CD4-positive, alpha-beta T cell (primary cell): Measurements from ENCODE around the gene RNF213. TPM values are rescaled to one million over a fixed set of nuclear protein-coding genes. Genes with fewer than 3 reads are reported as not detected.

ENCODE experiments used
- ATAC-seq: fragments of 200-7000 bp; cut with Tn5 transposase; one replicate; pipeline ENCODE4 v1.10.0; 2022; ENCODE audit warnings: mild to moderate bottlenecking; ENCODE audit not compliant: poor library complexity
- CTCF ChIA-PET: fragments of 350-600 bp; sonication (Branson Sonifier 250); formaldehyde crosslinking; loops from one replicate; lab custom pipeline; 2021; ENCODE audit warnings: antibody characterized with exemption, inconsistent platforms; lab: Charles Lee
- POLR2A ChIA-PET: fragments of 350-600 bp; sonication (Branson Sonifier 250); formaldehyde crosslinking; loops from one replicate; lab custom pipeline; 2021; ENCODE audit warnings: antibody characterized with exemption, inconsistent platforms; lab: Charles Lee
- DNase-seq, 14 experiments: peaks; one replicate each; pipeline ENCODE4 v3.0.0-alpha.2; 2013 to 2020; ENCODE audit warnings: mixed read lengths in 2 of 14
- H3K27ac ChIP-seq, 2 donors: one replicate each; pipeline versions ENCODE4 v1.5.1 to v1.7.0; 2013; ENCODE audit warnings: low read length in 2 of 2, low read depth in 1 of 2, mild to moderate bottlenecking in 1 of 2
- H3K27me3 ChIP-seq, 2 experiments: 1 replicate in 1 of 2; 2 replicates in 1 of 2; pipeline versions ENCODE4 v1.6.1 to v1.7.0; 2013; ENCODE audit warnings: low read length in 2 of 2, control low read depth in 1 of 2, mild to moderate bottlenecking in 1 of 2, moderate library complexity in 1 of 2; ENCODE audit not compliant: insufficient read depth in 2 of 2, control insufficient read depth in 1 of 2
- H3K36me3 ChIP-seq: one replicate; pipeline ENCODE4 v1.6.1; 2013; ENCODE audit warnings: low read length, control low read depth; ENCODE audit not compliant: insufficient read depth
- H3K4me1 ChIP-seq: one replicate; pipeline ENCODE4 v1.6.1; 2013; ENCODE audit warnings: low read length, control low read depth; ENCODE audit not compliant: insufficient read depth
- H3K4me3 ChIP-seq: one replicate; pipeline ENCODE4 v1.5.1; 2013; ENCODE audit warnings: mild to moderate bottlenecking, low read length, moderate library complexity
- H3K9me3 ChIP-seq, 2 experiments: 1 replicate in 1 of 2; 2 replicates in 1 of 2; pipeline versions ENCODE4 v1.6.1 to v1.7.0; 2013; ENCODE audit warnings: low read length in 2 of 2, mild to moderate bottlenecking in 2 of 2, control low read depth in 1 of 2, moderate library complexity in 1 of 2; ENCODE audit not compliant: control insufficient read depth in 1 of 2, insufficient read depth in 1 of 2
- H3K27ac Mint-ChIP-seq: one replicate; pipeline ENCODE4 v1.8.0; 2020; ENCODE audit warnings: mixed read lengths
- H3K27me3 Mint-ChIP-seq: one replicate; pipeline ENCODE4 v1.8.0; 2021; ENCODE audit warnings: mixed read lengths
- H3K36me3 Mint-ChIP-seq: one replicate; pipeline ENCODE4 v1.8.0; 2021; ENCODE audit warnings: low read depth, mixed read lengths
- H3K4me1 Mint-ChIP-seq: one replicate; pipeline ENCODE4 v1.8.0; 2021; ENCODE audit warnings: low read depth, mixed read lengths
- H3K4me3 Mint-ChIP-seq: one replicate; pipeline ENCODE4 v1.8.0; 2020; ENCODE audit warnings: mild to moderate bottlenecking, mixed read lengths
- H3K9me3 Mint-ChIP-seq: one replicate; pipeline ENCODE4 v1.8.0; 2020; ENCODE audit warnings: mixed read lengths
- intact Hi-C, 2 experiments: fragments of 100-400 bp; cut with DNase I in 1 of 2; cut with micrococcal nuclease in 1 of 2; formaldehyde crosslinking; loops; one replicate each; pipeline versions ENCODE4 v1.15.1 to v1.9.0; 2023 to 2025; cut with DNase I, micrococcal nuclease
- total RNA-seq, 174 experiments: library from RNA in 2 of 174; stranded (reverse) in 2 of 174; gene quantifications; one replicate each; pipeline ENCODE4 v1.2.3 and lab custom pipeline; 2021 to 2026
- TF ChIP-seq, protein P1 (sequence below): fragments of 200-600 bp; IDR thresholded peaks from one replicate; pipeline ENCODE4 v1.8.0; 2022; ENCODE audit warnings: antibody characterized with exemption, mild to moderate bottlenecking

RNF213 gene
- total RNA-seq, 2 experiments from 2014 or later: 290 to 312 TPM

DNA sequence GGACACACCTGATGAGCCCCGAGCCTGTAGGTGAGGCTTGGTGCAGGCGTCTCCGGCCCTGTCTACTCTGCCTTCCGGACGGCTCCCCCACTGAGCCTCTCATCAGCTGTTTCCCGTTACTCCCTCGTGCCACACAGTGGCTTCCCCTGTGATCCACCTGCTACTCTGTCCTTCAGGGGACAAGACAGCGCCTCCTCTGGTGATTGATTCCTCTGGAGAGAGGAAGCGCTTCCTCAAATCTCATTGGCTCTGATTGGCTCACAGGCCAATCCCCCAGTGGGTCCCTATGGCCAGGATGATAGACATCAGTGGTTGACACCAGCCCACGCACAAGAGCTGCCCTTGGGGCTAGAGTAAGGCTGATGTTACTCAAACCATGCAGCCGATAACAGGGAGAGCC lies 24.0 kb downstream of the RNF213 start:
- no peak for ATAC-seq

DNA sequence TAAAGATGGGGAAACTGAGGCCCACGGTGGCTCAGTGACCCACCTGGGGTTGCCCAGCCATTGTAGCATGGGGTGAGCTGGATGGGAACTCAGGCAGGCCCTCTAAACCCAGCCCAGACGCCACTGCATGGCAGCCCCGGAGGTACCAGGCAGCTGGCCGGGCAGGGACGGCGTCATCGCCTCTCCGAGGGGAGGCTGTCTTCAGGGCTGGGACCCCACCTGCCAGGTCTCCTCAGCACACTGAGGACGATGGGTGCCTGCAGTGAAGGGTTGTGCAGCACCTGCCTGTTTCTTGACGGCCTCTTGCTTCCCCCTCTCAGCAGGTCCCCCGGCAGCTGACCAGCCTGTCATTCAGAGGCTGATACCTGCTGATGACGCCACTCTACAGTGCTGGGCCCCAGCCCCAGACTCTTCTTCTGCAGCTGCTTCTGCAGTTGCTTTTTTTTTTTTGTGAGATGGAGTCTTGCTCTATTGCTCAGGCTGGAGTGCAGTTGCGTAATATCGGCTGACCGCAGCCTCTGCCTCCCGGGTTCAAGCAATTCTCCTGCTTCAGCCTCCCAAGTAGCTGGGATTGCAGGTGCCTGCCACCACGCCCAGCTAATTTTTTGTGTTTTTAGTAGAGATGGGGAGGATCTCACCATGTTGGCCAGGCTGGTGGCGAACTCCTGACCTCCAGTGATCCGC lies 24.7 kb downstream of the RNF213 start:
- Mint-ChIP-seq H3K27ac (no peak overlapping the region), H3K9me3 (no peaks in the 10 kb centered on the region), H3K4me3 (no peak overlapping the region), H3K4me1 (no peaks in the 10 kb centered on the region), H3K27me3 (no peaks in the 10 kb centered on the region), H3K36me3 (peaks cover 67% of the 10 kb centered on the region)
- H3K9me3 ChIP-seq: no peaks in the 10 kb centered on the region
- ChIA-PET CTCF (no interaction called here), POLR2A (no interaction called here)
- H3K36me3 ChIP-seq: peaks cover 68% of the 10 kb centered on the region
- intact Hi-C loops: no loop called here
- DNase-seq (no peak), ATAC-seq (no peak)
- peaks cover 11% of the 10 kb centered on the region for H3K4me1 ChIP-seq
- H3K27me3 ChIP-seq: no peaks in the 10 kb centered on the region
- H3K27ac ChIP-seq: no peak overlapping the region
- H3K4me3 ChIP-seq: no peak overlapping the region
- TF ChIP-seq, protein P1, sequence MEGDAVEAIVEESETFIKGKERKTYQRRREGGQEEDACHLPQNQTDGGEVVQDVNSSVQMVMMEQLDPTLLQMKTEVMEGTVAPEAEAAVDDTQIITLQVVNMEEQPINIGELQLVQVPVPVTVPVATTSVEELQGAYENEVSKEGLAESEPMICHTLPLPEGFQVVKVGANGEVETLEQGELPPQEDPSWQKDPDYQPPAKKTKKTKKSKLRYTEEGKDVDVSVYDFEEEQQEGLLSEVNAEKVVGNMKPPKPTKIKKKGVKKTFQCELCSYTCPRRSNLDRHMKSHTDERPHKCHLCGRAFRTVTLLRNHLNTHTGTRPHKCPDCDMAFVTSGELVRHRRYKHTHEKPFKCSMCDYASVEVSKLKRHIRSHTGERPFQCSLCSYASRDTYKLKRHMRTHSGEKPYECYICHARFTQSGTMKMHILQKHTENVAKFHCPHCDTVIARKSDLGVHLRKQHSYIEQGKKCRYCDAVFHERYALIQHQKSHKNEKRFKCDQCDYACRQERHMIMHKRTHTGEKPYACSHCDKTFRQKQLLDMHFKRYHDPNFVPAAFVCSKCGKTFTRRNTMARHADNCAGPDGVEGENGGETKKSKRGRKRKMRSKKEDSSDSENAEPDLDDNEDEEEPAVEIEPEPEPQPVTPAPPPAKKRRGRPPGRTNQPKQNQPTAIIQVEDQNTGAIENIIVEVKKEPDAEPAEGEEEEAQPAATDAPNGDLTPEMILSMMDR: no peak

More for the DNA sequence above, 24.0 kb downstream of the RNF213 start:
- DNase-seq: peak in 1 of 14 experiments; percentile 23
- peaks cover 11% of the 10 kb centered on the region for H3K4me1 ChIP-seq
- intact Hi-C loops: no loop called here
- Mint-ChIP-seq H3K27me3 (no peaks in the 10 kb centered on the region), H3K27ac (peak overlapping the region; percentile 54), H3K36me3 (peaks cover 67% of the 10 kb centered on the region), H3K4me1 (peaks cover 6% of the 10 kb centered on the region), H3K4me3 (no peak overlapping the region), H3K9me3 (no peaks in the 10 kb centered on the region)
- H3K27me3 ChIP-seq: no peaks in the 10 kb centered on the region
- TF ChIP-seq, protein P1: no peak
- no peak overlapping the region for H3K4me3 ChIP-seq
- no peaks in the 10 kb centered on the region for H3K9me3 ChIP-seq
- peaks cover 66% of the 10 kb centered on the region for H3K36me3 ChIP-seq
- no peak overlapping the region for H3K27ac ChIP-seq
- ChIA-PET CTCF (interaction anchor here (0.6 kb wide), 1 partner anchor 16 kb away, joined by 4 read pairs; no protein-coding TSS in a partner anchor), POLR2A (interaction anchor here (0.8 kb wide), 1 partner anchor 19 kb away, joined by 5 read pairs; no protein-coding TSS in a partner anchor)

DNA sequence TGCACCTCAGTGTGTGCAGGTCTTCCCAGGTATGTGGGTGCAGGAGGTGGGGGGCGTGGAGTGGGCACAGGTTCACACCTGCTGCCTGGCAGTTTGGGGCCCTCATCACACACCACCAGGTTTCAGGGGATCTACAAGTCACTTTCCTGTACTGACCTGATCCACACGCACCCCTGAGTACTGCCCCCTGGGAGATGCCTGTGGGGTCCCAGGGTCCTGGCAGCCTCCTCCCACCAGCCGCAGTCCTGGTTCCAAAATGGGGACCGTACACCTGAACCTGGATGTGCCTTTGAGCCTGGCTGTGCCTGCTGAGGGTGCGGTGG lies 25.9 kb downstream of the RNF213 start:
- intact Hi-C loops: no loop called here
- TF ChIP-seq, protein P1: no peak
- no peak overlapping the region for H3K27ac ChIP-seq
- H3K4me3 ChIP-seq: no peak overlapping the region
- CTCF ChIA-PET: no interaction called here
- peaks cover 70% of the 10 kb centered on the region for H3K36me3 ChIP-seq
- ATAC-seq: no peak
- H3K4me1 ChIP-seq: peaks cover 11% of the 10 kb centered on the region
- no peak for DNase-seq
- H3K36me3 Mint-ChIP-seq: peaks cover 68% of the 10 kb centered on the region
- peak overlapping the region; percentile 74 for H3K27ac Mint-ChIP-seq
- H3K9me3 ChIP-seq: no peaks in the 10 kb centered on the region
- no peaks in the 10 kb centered on the region for H3K9me3 Mint-ChIP-seq
- H3K27me3 Mint-ChIP-seq: no peaks in the 10 kb centered on the region
- H3K4me3 Mint-ChIP-seq: no peak overlapping the region
- no peaks in the 10 kb centered on the region for H3K27me3 ChIP-seq
- POLR2A ChIA-PET: interaction anchor here (1.0 to 1.1 kb wide), 2 partner anchors 13 to 21 kb away, joined by 3 read pairs; no protein-coding TSS in a partner anchor
- no peaks in the 10 kb centered on the region for H3K4me1 Mint-ChIP-seq
